Endothelial cell of umbilical vein (primary cell): Measurements from ENCODE around the gene RTN1. TPM values are rescaled to one million over a fixed set of nuclear protein-coding genes. Genes with fewer than 3 reads are reported as not detected.

Experiments
- BruUV-seq: library from RNA; stranded (reverse); fragments of 400-500 nt; replicated peaks from 2 replicates; lab custom pipeline; 2021; lab: Mats Ljungman, UMichigan
- CTCF ChIA-PET: fragments of 300-600, 350-600 bp; sonication (Branson Sonifier 250); formaldehyde crosslinking; loops from one replicate; lab custom pipeline; 2021; ENCODE audit warnings: antibody characterized with exemption, inconsistent platforms; lab: Charles Lee
- POLR2A ChIA-PET: fragments of 300-600, 350-600 bp; sonication (Branson Sonifier 250); formaldehyde crosslinking; loops from one replicate; lab custom pipeline; 2021; ENCODE audit warnings: antibody characterized with exemption, inconsistent platforms; lab: Charles Lee
- DNase-seq: peaks from one replicate; pipeline ENCODE4 v3.0.0-alpha.2; 2011; ENCODE audit warnings: low read depth, low spot score
- FAIRE-seq: peaks from 2 replicates; lab custom pipeline; 2011; peaks lifted over from hg19 to GRCh38; lab: Jason Lieb, UNC
- H2AFZ ChIP-seq: 2 replicates; pipeline ENCODE4 v1.6.0; 2012; ENCODE audit warnings: low read depth, low read length, control low read depth, inconsistent platforms
- H3K27ac ChIP-seq: 2 replicates; pipeline ENCODE4 v1.5.1; 2011; ENCODE audit warnings: low read depth, mild to moderate bottlenecking, control low read depth, low read length, moderate library complexity; ENCODE audit not compliant: insufficient read depth
- H3K27me3 ChIP-seq, 2 experiments: 2 replicates each; pipeline versions ENCODE4 v1.6.0 to v1.6.1; 2011; ENCODE audit warnings: low read length in 2 of 2, mixed read lengths in 1 of 2; ENCODE audit not compliant: control insufficient read depth in 2 of 2, insufficient read depth in 2 of 2
- H3K36me3 ChIP-seq, 2 experiments: 2 replicates in 1 of 2; 3 replicates in 1 of 2; pipeline ENCODE4 v1.5.1; 2011; ENCODE audit warnings: low read length in 2 of 2, mild to moderate bottlenecking in 1 of 2, moderate library complexity in 1 of 2; ENCODE audit not compliant: control insufficient read depth in 2 of 2, insufficient read depth in 2 of 2; ENCODE audit errors: extremely low read depth in 1 of 2
- H3K4me1 ChIP-seq: 3 replicates; pipeline ENCODE4 v1.5.1; 2011; ENCODE audit warnings: mild to moderate bottlenecking, low read length; ENCODE audit not compliant: control insufficient read depth, insufficient read depth; ENCODE audit errors: extremely low read depth
- H3K4me2 ChIP-seq: 2 replicates; pipeline ENCODE4 v1.6.1; 2011; ENCODE audit warnings: low read length, control low read depth, mixed read lengths; ENCODE audit not compliant: insufficient read depth
- H3K4me3 ChIP-seq, 3 experiments: fragments of 200-600 bp in 1 of 3; sonication (generic), shearing (Covaris generic) in 1 of 3; replicated peaks in 1 of 3; 2 replicates each; pipeline ENCODE4 v1.5.1; 2011 to 2016; ENCODE audit warnings: control low read depth in 3 of 3, low read length in 3 of 3, mild to moderate bottlenecking in 2 of 3, inconsistent platforms in 1 of 3, low read depth in 1 of 3, moderate library complexity in 1 of 3; ENCODE audit not compliant: insufficient read depth in 1 of 3
- H3K79me2 ChIP-seq: 2 replicates; pipeline ENCODE4 v1.6.0; 2012; ENCODE audit warnings: low read length, inconsistent platforms; ENCODE audit not compliant: control insufficient read depth, insufficient read depth
- H3K9ac ChIP-seq: replicated peaks from 2 replicates; pipeline ENCODE3; 2011; ENCODE audit warnings: low read length, control low read depth; ENCODE audit not compliant: insufficient read depth; ENCODE audit errors: extremely low read depth
- H3K9me1 ChIP-seq: replicated peaks from 3 replicates; pipeline ENCODE4 v1.6.0; 2011; ENCODE audit warnings: mild to moderate bottlenecking, low read length; ENCODE audit not compliant: control insufficient read depth, insufficient read depth; ENCODE audit errors: extremely low read depth
- H3K9me3 ChIP-seq: replicated peaks from 2 replicates; pipeline ENCODE4 v1.5.1; 2012; ENCODE audit warnings: low read length, inconsistent platforms; ENCODE audit not compliant: control insufficient read depth, insufficient read depth
- H4K20me1 ChIP-seq: replicated peaks from 2 replicates; pipeline ENCODE3; 2011; ENCODE audit warnings: mild to moderate bottlenecking, low read length; ENCODE audit not compliant: control insufficient read depth, insufficient read depth; ENCODE audit errors: extremely low read depth
- EZH2 ChIP-seq: IDR thresholded peaks from 2 replicates; pipeline ENCODE4 v1.6.1; 2012; ENCODE audit warnings: borderline replicate concordance, low read depth, mild to moderate bottlenecking, moderate library complexity, low read length, inconsistent platforms; ENCODE audit not compliant: severe bottlenecking
- FOS ChIP-seq: IDR thresholded peaks from 2 replicates; pipeline ENCODE4 v1.6.1; 2011; ENCODE audit warnings: mild to moderate bottlenecking, low read length, moderate library complexity, borderline replicate concordance; ENCODE audit not compliant: insufficient read depth
- GATA2 ChIP-seq: IDR thresholded peaks from 2 replicates; pipeline ENCODE4 v1.7.0; 2011; ENCODE audit warnings: low read depth, mild to moderate bottlenecking, moderate library complexity, mixed read lengths, low read length; ENCODE audit not compliant: insufficient read length, insufficient read depth
- JUN ChIP-seq: IDR thresholded peaks from 2 replicates; pipeline ENCODE4 v1.6.1; 2011; ENCODE audit warnings: borderline replicate concordance, low read depth; ENCODE audit not compliant: insufficient read length, insufficient read depth
- MYC ChIP-seq: IDR thresholded peaks from one replicate; pipeline ENCODE4 v1.6.1; 2011; ENCODE audit warnings: mild to moderate bottlenecking, low read depth, low read length
- POLR2A ChIP-seq: IDR thresholded peaks from 2 replicates; pipeline ENCODE4 v1.6.1; 2012; ENCODE audit warnings: low read depth, mild to moderate bottlenecking, control low read depth, low read length
- POLR2AphosphoS5 ChIP-seq: IDR thresholded peaks from 2 replicates; pipeline ENCODE4 v1.6.1; 2012; ENCODE audit warnings: low read depth, mild to moderate bottlenecking, control low read depth, low read length, moderate library complexity; ENCODE audit not compliant: insufficient read depth
- dilution Hi-C: fragments of 300-500 bp; cut with MboI; formaldehyde crosslinking; loops from one replicate; pipeline ENCODE4 v1.15.0; 2019; ENCODE audit warnings: low sequenced_read_pairs; ENCODE audit not compliant: extremely low pct_ligation_motif_present
- intact Hi-C: fragments of 100-400 bp; cut with micrococcal nuclease; formaldehyde crosslinking; loops from one replicate; pipeline ENCODE4 v1.10.0; 2022
- polyA plus RNA-seq, 4 experiments: library from polyadenylated mRNA; depleted of rRNA in 3 of 4; stranded (reverse) in 3 of 4; unstranded in 1 of 4; fragments of >200 nt; gene quantifications; 2 replicates each; pipeline versions ENCODE4 v1.2.1 to v1.2.3, GENCODE V29; 2011 to 2012; ENCODE audit warnings: missing spikeins in 1 of 4
- total RNA-seq: library from RNA; stranded (reverse); gene quantifications from 2 replicates; pipeline ENCODE4 v1.2.3, GENCODE V29; 2021
- TF ChIP-seq, protein P1 (sequence below), 2 donors: IDR thresholded peaks; 1 replicate in 1 of 2; 2 replicates in 1 of 2; pipeline ENCODE4 v1.5.1; 2011; ENCODE audit warnings: low read length in 2 of 2, mild to moderate bottlenecking in 2 of 2, moderate library complexity in 2 of 2, control low read depth in 1 of 2, inconsistent platforms in 1 of 2, low read depth in 1 of 2; ENCODE audit not compliant: insufficient read depth in 1 of 2; ENCODE audit errors: extremely low read depth in 1 of 2
- TF ChIP-seq, protein P2 (sequence below): IDR thresholded peaks from 2 replicates; pipeline ENCODE4 v1.6.1; 2011; ENCODE audit not compliant: insufficient read depth, insufficient read length

The RTN1 gene
- total and polyA plus RNA-seq, 2 donors (not counting 3 experiments of a cell fraction or from before 2014, with no cell fraction given): 0.10 to 0.29 TPM

DNA sequence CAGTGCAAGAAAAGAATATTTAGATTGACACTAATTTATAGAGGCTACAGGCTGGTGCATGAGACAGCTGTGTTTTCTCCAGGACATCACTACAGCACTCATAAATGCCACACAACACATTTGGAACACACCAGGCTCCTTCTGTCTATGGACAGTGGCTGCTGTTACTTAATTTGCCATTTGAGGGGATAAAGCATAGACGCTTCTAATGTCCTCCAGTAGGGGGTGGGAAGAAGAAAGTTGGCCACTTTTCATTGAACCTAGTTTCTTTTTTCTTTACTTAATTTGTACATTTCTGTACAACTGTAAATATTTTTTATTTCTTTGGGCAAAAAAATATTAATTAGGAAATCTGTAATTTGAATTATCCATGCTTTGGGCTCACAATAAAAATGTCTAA lies 12.4 kb upstream of the RTN1 start:
- DNase-seq (no peak), FAIRE-seq (no peak)
- Histone ChIP-seq H3K9me1 (no peaks in the 10 kb centered on the region), H3K27ac (no peak overlapping the region), H2AFZ (no peak overlapping the region), H3K4me1 (no peaks in the 10 kb centered on the region), H3K4me3 (no peak overlapping the region), H3K9me3 (no peaks in the 10 kb centered on the region), H3K79me2 (no peaks in the 10 kb centered on the region), H3K9ac (no peak overlapping the region), H4K20me1 (no peaks in the 10 kb centered on the region), H3K36me3 (no peaks in the 10 kb centered on the region), H3K27me3 (peaks cover 0 to 5% of the 10 kb centered on the region in 2 experiments), H3K4me2 (no peak overlapping the region)
- dilution Hi-C loops (no loop called here), intact Hi-C loops (no loop called here)
- ChIA-PET POLR2A (no interaction called here), CTCF (interaction anchor here (0.9 to 1.4 kb wide), 4 partner anchors 10 to 35 kb away, joined by 3 to 8 read pairs (median 5); partner anchors contain the start of gene RTN1)
- no peak for TF ChIP-seq EZH2
- TF ChIP-seq, protein P1, sequence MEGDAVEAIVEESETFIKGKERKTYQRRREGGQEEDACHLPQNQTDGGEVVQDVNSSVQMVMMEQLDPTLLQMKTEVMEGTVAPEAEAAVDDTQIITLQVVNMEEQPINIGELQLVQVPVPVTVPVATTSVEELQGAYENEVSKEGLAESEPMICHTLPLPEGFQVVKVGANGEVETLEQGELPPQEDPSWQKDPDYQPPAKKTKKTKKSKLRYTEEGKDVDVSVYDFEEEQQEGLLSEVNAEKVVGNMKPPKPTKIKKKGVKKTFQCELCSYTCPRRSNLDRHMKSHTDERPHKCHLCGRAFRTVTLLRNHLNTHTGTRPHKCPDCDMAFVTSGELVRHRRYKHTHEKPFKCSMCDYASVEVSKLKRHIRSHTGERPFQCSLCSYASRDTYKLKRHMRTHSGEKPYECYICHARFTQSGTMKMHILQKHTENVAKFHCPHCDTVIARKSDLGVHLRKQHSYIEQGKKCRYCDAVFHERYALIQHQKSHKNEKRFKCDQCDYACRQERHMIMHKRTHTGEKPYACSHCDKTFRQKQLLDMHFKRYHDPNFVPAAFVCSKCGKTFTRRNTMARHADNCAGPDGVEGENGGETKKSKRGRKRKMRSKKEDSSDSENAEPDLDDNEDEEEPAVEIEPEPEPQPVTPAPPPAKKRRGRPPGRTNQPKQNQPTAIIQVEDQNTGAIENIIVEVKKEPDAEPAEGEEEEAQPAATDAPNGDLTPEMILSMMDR (IDR thresholded peaks at IDR 0.05; ENCODE audit: extremely low read depth in 1 of 2, insufficient read depth in 1 of 2, low read depth in 1 of 2, low read length in 2 of 2): peak; percentile 9 to 15
- BruUV-seq: no TSS peak

DNA sequence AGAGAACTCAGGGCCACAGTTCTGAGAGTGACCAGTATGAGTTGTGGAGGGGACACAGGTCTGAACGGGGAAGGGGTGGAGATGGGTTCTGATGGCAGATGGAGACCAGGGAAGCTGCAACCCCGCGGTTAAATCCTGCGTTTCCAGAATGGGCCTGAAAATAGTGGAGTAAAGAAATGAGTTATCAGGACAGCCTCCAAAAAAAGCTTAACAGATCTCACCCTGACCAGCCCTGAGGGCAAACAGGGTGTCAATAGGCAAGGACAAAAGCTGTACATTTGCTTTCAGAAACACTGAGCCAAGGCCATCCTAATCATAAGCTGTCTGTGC lies 555 bp upstream of the RTN1 start:
- dilution Hi-C loops (no loop called here), intact Hi-C loops (loop anchor here (5.0 kb wide), 1 partner anchor 46 kb away; no protein-coding TSS in a partner anchor)
- Histone ChIP-seq H3K79me2 (no peaks in the 10 kb centered on the region), H3K4me1 (no peaks in the 10 kb centered on the region), H4K20me1 (no peaks in the 10 kb centered on the region), H3K9me1 (no peaks in the 10 kb centered on the region), H3K9ac (no peak overlapping the region), H3K27me3 (peaks cover 27 to 68% of the 10 kb centered on the region in 2 experiments), H3K36me3 (no peaks in the 10 kb centered on the region), H3K9me3 (no peaks in the 10 kb centered on the region), H3K4me2 (peak overlapping the region; percentile 55), H2AFZ (no peak overlapping the region), H3K4me3 (no peak overlapping the region), H3K27ac (no peak overlapping the region)
- TF ChIP-seq MYC: no peak
- no peak for TF ChIP-seq POLR2A
- TF ChIP-seq, protein P2, sequence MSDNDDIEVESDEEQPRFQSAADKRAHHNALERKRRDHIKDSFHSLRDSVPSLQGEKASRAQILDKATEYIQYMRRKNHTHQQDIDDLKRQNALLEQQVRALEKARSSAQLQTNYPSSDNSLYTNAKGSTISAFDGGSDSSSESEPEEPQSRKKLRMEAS: no peak
- TF ChIP-seq JUN: no peak
- TF ChIP-seq EZH2: no peak
- TF ChIP-seq FOS: no peak
- TF ChIP-seq GATA2: no peak
- TF ChIP-seq, protein P1 (IDR thresholded peaks at IDR 0.05; ENCODE audit: extremely low read depth in 1 of 2, insufficient read depth in 1 of 2, low read depth in 1 of 2, low read length in 2 of 2): no peak
- no peak for TF ChIP-seq POLR2AphosphoS5
- no TSS peak for BruUV-seq
- DNase-seq (peak; percentile 2), FAIRE-seq (no peak)
- POLR2A ChIA-PET: no interaction called here
- CTCF ChIA-PET: interaction anchor here (0.8 to 2.8 kb wide), 9 partner anchors 9 to 239 kb away, joined by 3 to 16 read pairs (median 3); no protein-coding TSS in a partner anchor
